HG02678 (cell line): ENCODE results near the gene SLC37A2.

Experiments used
- ATAC-seq: cut with Tn5 transposase; IDR thresholded peaks from one replicate; pipeline ENCODE4 v1.9.1; 2021; ENCODE audit warnings: mild to moderate bottlenecking, moderate library complexity; ENCODE audit not compliant: unreplicated experiment

SLC37A2 gene

DNA sequence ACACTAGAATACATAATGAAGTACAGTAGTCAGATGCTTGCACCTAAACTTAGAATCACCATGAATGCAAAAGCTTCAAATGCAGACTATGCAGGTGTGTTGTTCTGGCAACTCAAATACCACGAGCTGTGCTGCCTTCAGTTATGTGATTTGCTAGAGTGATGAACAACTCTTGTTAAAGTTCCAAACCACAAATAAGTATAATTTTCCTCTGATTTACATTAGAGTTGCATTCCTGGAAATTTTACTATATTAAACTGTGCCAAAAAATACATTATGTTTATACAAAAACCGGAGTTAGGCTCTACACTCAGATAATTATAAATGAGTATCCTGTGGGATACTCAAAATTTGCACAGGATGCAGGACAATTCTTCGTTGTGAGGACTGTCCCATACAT, 45.4 kb downstream of the SLC37A2 start:
- ATAC-seq, result no peak

DNA sequence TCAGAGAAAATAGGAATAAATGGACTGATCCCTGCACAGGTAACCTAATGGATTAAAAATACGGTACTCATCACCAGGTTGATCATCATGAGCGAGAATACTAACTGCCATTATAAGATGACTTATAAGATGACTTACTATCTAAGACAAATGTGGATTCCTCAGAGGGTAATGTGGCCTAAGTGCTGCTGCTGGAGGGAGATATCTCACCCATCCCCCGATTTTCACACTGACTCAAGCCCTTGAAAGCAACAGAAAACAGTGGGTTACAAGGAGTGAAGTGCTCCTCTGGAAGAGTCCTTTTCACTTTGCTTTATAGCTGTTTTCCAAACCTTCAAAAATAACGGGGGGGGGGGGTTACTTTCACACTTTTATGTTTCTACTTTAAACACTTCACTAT, 47.4 kb downstream of the SLC37A2 start:
- no peak for ATAC-seq

DNA sequence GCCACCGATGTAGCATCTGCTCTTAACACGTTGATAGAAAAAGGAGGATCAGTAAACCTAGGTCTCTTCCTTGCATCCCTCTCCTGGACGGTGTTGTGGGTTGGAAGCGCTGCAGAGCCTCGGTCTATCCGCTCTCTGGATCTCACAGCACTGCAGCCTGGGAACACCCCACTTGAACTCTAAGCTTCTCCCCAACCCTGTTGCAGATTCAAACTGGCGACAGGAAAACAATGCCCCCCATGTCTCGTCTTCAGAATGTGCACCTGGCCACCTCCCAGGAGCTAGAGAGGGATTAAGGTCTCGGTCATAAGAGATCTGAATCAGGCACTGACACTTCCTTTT, 47.9 kb downstream of the SLC37A2 start:
- no peak for ATAC-seq

DNA sequence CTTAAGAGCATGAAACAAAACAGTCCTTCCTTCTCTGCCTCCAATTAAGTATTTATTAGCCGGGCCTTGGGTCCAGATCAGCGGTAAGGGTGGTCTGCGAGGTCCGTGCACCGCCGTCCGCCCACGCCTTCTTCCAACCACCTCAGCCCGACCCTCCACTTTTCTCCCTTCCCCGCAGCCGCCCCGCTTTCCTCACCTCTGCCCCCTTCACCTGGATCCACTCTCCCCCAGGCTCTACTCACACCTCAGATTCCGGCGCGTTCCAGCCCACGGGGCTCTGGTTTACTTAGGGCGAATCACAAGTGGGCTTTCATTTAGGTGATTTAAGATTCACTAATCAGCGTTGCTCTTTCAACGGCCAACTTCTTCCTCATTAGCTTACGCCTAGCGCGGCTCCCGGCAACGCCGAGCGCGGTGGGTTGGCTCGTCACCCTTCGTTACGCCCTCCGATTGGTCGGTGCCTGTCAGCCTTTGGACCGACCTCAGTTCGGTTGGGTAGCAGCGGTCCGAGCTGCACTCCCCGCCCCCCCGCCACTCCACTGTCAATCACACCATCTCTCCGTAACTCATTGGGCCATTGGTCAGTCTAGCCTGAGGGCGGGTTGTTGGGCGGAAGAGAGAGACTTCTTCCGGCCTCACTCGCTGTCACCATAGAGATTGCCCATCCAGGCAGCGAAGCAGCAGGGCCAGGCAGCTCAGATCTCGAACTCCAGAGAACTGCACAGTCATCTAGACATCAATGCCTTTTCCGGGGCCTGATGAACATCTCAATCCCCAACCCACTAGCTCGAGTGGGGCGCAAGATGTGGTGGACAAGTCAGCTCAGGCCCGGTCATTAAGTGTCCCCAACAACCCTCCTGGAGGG, 48.5 kb downstream of the SLC37A2 start, which contains the start of gene TMEM218:
Gene TMEM218, minus strand, starts transcription at position 284 of the 865 bp plus-strand sequence. CDS start 9,385 bp downstream, outside the sequence.
- ATAC-seq, result peak; percentile 98

DNA sequence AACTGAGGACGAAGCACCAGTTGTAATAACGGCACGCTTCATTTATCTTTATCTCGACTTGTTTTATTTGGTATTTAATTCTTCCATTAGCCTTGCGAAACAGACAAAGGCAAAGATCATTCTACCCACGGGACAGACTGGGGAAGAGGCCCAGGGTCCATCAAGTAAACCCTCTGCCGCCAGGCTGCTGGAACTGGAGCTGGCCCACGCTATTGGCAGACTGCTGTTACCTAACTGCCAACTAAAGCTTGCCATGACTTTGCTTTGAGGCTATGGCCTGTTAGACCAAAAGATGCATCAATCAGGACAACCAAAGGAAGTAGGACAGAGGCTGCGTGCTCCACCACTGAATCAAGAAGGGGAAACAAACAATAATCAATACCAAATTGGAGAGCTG, 49.1 kb downstream of the SLC37A2 start:
- ATAC-seq, result no peak

DNA sequence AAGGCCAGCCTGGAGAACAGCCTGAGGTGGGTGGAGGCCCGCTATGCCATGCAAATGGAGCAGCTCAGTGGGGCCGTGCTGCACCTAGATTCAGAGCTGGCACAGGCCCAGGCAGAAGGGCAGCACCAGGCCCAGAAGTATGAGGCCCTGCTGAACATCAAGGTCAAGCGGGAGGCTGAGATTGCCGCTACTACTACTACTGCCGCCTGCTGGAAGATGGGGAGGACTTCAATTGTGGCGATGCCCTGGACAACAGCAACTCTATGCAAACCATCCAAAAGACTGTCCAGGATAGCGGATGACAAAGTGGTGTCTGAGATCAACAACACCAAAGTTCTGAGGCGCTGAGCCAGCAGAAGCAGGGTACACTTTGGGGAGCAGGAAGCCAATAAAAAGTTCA, 51.4 kb downstream of the SLC37A2 start:
- no peak for ATAC-seq

DNA sequence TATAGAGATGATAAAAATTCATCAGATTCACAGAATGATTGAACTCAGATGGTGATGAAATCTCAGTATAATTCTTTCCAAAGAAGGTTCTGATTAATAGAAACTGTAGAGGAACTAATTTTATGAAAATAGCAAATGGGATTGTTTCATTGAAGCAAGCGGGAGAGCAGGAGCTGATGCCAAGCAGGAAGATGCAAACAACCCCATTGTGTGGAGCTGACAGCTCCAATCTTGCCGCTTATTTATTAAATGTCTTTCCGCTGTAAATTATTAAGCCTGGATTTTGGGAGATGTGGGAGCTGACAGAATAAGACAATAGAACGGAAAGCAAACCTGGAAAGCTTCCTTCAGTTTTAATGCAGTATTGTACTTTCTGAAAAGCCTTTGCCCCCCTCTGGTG, 54.3 kb downstream of the SLC37A2 start:
- ATAC-seq, result no peak

DNA sequence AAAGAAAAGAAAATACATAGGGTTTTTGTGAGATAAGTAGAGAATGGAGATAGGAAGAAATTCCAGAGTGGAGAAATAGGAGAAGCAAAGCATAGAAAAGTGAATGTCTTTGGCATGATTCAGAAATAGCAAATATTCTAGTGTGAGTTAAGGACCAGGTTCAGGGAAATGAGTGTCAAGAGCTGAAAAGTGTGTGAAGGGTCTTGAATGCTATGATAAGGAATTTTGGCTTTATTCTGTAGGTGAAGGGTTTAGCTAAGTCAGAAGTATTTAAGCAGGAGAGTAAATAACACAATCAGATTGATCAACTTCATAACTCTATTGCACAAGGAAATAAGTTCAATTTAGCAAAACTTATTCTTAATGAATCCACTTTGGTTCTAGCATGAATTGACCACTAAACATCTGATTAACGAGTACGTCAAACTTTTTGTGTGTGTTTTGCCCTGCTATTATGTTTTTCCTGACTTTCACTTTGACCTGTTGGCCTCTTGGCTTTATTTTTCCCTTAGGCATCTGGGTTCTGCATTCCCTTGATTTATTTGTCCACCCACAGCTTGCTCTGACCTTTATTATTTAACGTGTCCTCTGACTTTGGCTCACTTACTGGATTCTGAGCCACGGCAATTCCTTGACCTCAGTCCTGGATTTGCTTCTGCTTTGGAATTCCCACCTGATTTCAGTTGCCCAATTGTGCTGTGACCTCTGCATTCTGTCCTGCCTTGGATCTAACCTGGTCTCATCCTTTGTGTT, 60.3 kb downstream of the SLC37A2 start:
- ATAC-seq, result no peak

DNA sequence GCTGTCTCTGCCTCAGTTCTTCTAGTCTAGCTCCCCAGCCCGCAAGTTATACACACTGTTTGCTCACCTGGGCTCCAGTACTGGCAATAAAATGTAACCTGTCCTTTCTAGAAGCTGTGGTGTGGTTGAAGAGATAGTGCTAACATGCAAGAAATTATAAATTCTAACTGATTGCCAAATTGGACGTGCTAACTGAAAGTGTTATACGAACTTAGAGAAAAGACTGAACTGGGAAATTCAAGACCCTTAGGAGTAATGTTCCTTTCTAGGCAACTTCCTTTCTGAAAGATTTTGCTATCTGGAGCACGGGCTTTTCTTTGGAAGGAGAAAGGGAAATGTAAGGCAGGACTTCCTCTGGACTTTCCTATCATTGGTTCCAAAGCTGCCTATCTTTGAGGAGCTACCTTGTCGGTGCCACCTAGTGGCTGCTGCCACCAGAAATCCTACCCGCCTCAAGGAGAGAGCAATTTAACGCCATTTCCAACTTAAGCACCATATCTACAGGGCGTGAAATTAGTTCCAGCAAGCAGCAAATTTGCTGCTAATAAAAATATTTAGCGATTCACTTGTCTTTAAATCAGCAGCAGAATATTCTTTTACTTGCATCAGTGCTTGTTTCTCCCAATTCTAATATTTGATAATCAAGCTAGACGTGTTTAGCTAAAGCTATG, 61.0 kb downstream of the SLC37A2 start:
- ATAC-seq, result peak; percentile 71

DNA sequence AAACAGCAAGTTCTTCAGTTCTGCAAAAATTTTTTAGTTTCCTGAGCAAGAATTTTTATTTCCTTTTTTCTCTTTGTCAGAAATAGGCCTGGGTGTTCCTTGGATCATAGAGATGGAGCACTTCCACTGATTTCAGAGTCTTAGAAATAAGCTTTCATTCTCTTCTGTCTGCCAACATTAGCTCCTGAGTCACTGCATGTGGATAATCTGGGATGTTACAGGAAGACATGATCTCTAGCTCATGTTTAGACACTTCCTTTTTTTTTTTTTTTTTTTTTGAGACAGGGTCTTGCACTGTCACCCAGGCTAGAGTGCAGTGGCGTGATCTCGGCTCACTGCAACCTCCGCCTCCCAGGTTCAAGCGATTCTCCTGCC, 61.5 kb downstream of the SLC37A2 start:
- ATAC-seq, result no peak

DNA sequence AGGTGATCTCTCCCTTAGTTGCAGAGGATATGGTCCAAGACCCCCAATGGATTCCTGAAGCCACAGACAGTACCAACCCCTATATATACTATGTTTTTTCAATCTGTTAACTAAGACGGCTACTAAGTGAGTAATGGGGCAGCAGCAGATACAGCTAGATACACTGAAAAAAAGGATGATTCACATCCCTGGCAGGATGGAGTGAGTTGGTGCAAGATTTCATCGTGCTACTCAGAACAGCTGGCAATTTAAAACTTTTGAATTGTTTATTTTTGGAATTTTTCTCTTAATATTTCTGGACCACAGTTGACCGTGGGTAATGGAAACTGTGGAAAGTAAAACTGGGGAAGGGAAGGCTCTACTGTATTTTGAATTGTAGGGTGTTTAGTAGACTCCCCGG, 65.3 kb downstream of the SLC37A2 start:
- no peak for ATAC-seq

DNA sequence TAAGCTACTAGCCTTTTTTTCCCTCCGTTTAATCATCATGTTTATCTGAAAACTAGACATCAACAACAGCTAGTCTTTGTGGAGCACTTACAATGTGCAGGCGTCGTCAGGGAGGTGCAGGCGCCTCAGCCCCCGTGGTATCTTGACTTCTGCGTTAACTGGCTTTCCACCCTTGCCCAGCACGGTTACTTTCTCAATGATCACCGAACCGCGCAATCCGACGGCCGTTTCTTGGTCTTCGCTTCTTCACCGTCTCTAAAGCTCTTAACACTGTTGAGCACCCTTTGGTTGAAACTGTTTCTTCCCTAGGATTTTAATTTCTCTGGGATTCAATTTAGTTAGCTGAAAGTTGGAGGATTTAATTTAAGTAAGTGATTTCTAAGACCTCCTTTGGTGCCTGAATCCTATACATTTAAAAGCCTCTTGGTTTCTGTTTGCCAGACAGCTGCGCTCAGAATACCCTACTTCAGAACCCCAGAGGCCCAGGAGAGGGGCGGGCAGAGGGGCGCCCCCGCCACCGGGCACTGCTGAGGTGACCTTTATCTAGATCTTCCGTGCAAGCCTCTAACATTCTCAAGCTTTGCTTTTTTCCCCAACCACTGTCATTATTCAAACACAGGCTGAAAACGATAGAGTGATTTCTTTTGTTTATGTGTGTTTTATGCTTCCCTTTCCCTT, 66.3 kb downstream of the SLC37A2 start:
- ATAC-seq, result no peak

DNA sequence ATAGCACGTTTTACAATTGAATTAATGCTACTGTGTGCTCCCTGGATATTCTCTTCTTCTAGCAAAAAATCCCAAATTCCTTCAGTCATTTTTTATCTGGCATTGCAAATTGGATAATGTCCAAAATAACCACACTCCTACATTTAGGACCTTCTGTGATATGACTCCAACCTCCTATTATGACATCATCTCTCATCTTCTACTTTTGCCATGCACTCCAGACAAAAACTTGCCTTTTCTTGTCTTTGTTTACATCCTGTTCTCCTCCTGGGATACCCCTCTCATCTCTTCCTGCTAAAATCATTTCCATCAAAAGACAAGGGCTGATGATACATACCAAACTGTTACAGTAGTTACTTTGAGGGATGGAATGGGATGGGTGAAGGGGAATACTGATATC, 69.0 kb downstream of the SLC37A2 start:
- ATAC-seq, result no peak

DNA sequence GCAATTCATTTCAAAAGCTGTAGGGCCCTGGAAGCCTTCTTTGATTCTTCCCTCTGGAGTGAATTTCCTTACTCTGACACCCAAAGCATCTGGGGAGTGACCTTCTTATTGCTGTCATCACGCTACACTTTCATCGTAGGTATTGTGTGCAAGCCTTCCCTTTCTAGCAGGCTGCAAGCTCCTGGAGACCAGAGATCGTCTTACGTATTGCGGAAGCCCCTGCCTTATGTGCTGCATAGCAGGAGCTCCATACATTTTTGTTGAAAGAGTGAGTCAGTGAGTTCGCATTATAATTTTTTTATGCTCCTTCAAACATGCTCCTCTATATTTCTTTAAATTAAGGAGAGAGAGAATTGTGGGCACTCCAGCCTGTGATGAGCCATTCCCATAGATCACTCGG, 69.5 kb downstream of the SLC37A2 start:
- ATAC-seq, result no peak

DNA sequence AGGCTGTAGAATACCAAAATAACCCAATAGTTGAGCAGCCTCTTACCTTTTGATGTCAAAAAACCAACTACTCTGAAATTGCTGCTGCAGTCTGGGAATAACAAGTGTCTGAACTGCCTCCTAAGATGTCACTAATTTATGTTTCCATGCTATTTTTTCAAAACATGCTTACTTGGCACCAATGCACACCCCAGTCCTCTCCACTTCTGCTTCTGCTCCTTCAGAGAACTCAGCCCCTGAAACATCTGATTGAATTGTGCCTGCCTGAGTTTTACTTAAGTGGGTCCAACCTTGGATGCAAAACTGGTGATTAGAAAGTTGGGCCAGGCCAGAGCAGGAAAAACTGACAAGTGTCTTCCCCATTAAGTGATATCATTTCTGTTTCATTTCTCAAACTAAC, 72.9 kb downstream of the SLC37A2 start:
- no peak for ATAC-seq

DNA sequence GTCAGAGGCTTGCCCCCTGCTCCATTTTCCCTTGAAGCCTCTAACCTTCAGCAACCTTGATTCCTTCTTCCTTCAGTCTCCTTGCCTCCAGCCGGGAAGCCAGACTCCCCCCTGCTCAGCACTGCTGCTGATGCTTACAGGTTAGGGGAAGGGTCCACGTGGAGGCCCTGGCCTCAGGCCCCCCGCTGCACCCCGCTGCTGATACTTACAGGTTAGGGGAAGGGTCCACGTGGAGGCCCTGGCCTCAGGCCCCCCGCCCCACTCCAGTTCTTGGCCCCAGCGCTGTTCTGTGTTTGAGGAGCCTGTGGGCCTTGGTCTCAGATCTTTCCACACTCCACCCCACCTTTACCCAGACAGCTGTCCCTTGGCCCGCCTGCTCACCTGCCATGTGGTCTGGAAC, 75.9 kb downstream of the SLC37A2 start:
- no peak for ATAC-seq

DNA sequence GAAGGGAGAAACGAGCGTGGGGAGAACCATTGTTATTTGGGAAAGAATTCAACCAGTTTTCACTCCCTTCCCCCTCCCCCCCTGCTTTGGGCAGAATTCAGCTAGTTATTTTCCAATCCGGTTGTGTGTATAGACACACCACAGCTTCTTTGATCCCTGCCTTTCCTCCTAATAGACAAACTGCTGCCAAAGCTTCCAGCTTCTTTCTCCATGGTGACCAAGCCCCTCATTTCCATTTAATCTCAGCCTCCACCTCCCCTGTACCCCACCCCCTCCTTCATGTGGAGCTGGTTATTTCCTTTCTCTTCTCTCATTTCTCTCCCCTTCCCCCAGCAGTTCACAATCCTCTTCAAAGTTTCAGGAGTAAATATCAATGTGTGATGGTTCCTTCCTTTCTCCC, 76.7 kb downstream of the SLC37A2 start:
- no peak for ATAC-seq
